LNCaP clone FGC (cell line): Measurements from ENCODE around the gene OR2G2.

Experiments
- DNase-seq: peaks from one replicate; pipeline ENCODE4 v3.0.0-alpha.2; 2011; ENCODE audit warnings: low read depth
- H3K4me3 ChIP-seq: 2 replicates; pipeline ENCODE4 v1.5.1; 2011; ENCODE audit warnings: mild to moderate bottlenecking, low read depth, low read length, control low read depth
- TF ChIP-seq, protein P1 (sequence below): IDR thresholded peaks from 2 replicates; pipeline ENCODE4 v1.5.1; 2012; ENCODE audit warnings: mild to moderate bottlenecking; ENCODE audit not compliant: control insufficient read depth, insufficient read depth; ENCODE audit errors: extremely low read depth

OR2G2 gene, protein sequence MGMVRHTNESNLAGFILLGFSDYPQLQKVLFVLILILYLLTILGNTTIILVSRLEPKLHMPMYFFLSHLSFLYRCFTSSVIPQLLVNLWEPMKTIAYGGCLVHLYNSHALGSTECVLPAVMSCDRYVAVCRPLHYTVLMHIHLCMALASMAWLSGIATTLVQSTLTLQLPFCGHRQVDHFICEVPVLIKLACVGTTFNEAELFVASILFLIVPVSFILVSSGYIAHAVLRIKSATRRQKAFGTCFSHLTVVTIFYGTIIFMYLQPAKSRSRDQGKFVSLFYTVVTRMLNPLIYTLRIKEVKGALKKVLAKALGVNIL

DNA sequence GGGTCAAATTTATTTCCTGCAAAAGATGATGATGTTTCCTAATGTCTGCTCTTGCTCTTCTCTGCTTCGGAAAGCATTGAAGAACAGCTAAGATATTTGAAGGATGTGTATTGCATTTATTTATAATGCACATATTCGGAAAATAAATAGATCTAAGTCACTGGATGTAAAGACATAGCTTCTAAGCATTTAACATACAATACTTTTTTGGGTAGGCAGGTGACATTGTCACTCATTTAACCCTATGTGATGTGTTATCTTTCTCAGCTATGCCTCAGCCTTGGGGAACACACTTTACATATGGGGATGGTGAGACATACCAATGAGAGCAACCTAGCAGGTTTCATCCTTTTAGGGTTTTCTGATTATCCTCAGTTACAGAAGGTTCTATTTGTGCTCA lies at the start of gene OR2G2:
OR2G2 (plus strand) TSS at position 301 of the 400 bp plus-strand sequence; CDS start at position 301, 0 bp downstream.
- H3K4me3 ChIP-seq = no peak within 1 kb of the TSS
- TF ChIP-seq, protein P1, sequence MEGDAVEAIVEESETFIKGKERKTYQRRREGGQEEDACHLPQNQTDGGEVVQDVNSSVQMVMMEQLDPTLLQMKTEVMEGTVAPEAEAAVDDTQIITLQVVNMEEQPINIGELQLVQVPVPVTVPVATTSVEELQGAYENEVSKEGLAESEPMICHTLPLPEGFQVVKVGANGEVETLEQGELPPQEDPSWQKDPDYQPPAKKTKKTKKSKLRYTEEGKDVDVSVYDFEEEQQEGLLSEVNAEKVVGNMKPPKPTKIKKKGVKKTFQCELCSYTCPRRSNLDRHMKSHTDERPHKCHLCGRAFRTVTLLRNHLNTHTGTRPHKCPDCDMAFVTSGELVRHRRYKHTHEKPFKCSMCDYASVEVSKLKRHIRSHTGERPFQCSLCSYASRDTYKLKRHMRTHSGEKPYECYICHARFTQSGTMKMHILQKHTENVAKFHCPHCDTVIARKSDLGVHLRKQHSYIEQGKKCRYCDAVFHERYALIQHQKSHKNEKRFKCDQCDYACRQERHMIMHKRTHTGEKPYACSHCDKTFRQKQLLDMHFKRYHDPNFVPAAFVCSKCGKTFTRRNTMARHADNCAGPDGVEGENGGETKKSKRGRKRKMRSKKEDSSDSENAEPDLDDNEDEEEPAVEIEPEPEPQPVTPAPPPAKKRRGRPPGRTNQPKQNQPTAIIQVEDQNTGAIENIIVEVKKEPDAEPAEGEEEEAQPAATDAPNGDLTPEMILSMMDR = no peak
- no peak for DNase-seq

DNA sequence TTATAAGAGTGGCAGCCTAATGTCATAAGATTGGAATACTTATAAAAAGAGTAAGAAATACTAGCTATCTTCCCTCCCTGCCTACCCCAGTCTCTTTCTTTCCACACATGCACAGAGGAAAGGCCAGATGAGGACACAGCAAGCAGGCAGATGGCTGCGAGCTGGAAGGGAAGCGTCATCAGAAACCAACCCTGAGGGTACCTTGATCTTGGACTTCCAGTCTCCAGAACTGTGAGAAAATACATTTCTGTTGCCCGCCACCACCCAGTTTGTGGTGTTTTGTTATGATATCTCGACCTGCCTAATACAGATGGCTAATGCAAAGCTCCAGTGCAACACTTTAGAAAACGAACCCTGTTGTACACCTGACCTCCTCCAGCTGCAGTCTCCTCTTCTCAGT lies 49.6 kb upstream of the OR2G2 start:
- DNase-seq = no peak

DNA sequence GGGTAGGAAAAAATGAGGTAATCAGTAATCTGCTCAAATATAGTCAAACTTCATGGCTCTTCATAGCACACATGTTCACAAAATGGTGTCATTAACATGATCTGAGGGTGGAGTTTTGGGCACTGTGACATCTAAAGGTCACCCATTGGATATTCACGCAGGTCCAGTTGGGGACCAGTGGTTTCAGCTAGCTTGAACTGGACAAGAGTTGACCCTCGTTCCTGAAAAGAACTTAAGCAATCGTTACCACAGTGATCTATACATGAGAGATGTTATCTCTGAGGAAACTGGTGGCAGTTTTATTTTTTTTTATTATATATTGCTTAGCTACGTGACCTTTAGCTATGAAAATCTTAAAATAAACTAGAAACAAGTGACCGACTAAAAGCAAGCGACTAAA lies 48.9 kb upstream of the OR2G2 start:
- TF ChIP-seq, protein P1 = no peak
- no peak overlapping the region for H3K4me3 ChIP-seq
- DNase-seq = no peak

More for the DNA sequence above, 49.6 kb upstream of the OR2G2 start:
- H3K4me3 ChIP-seq = no peak overlapping the region
- TF ChIP-seq, protein P1 = no peak

DNA sequence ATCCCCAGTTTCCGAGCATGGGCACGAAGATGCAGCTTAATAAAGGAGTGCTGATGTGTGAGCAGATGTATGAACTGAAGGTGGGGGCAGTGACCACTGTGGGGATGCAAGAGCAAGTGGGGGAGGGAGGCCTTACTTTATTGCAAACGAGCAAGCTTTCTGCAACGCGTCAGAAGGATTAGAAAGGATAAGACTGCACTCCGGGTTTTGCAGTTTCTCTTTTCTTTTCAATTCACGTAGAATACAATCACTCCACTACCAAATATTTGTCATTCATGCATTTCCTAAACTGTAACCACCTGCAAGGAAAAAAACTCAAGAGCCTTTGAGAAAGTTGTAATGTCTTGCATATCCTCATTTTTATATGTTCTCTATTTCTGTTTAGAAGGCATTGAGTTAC lies 47.6 kb upstream of the OR2G2 start:
- no peak for DNase-seq
- TF ChIP-seq, protein P1 = no peak
- no peak overlapping the region for H3K4me3 ChIP-seq

DNA sequence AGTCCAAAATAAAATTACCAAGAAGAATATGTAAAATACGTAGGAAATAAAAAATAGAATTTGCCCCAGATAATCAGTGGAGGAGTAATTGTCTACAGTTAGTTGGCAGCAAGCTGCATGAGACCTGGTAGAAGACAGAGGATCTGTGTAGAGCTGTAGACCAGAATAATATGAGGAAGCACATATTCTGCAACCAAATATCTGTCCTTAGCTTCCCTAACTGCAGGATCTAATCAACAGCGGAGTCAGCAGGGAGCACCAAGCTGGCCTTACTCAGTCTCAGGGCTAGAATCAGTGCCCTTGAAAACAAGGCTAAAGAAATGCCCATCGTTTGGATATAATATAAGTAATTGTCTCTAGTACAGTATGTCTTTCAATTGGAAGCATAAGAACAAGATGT lies 45.3 kb upstream of the OR2G2 start:
- no peak overlapping the region for H3K4me3 ChIP-seq
- DNase-seq = no peak

DNA sequence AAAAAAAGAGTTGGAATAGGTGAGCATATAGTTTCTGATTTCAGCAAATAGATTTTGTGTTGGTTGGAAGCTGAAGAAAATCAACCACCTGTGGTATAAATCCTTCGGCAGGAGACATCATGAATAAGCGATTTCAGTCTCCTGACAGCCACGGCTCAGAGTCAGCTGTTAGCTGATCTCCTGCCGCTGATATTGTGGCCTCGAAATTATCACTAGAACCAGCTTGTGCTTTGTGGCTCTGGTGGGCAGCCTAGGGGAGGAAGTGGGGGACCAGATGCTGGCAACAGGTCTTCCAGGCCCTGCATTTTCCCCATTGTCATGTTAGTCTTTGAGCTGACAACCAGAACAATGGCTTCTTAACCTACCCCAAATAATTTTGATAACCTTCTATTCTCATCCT lies 40.1 kb upstream of the OR2G2 start:
- no peak overlapping the region for H3K4me3 ChIP-seq
- DNase-seq = no peak

More for the DNA sequence above, 45.3 kb upstream of the OR2G2 start:
- TF ChIP-seq, protein P1 = no peak

More for the DNA sequence above, 40.1 kb upstream of the OR2G2 start:
- TF ChIP-seq, protein P1 = no peak
